Osteocyte (in vitro differentiated cells): Measurements from ENCODE around the gene MTM1. TPM values are rescaled to one million over a fixed set of nuclear protein-coding genes. Genes with fewer than 3 reads are reported as not detected.

Source experiments
- DNase-seq: peaks from one replicate; pipeline ENCODE4 v3.0.0; 2021; ENCODE audit warnings: mixed read lengths; ENCODE audit not compliant: unreplicated experiment; ENCODE audit errors: extremely low spot score
- H3K27ac Mint-ChIP-seq: one replicate; pipeline ENCODE4 v1.8.0; 2021; ENCODE audit warnings: mild to moderate bottlenecking, mixed read lengths; ENCODE audit not compliant: unreplicated experiment
- H3K27me3 Mint-ChIP-seq: one replicate; pipeline ENCODE4 v1.8.0; 2021; ENCODE audit warnings: mixed read lengths; ENCODE audit not compliant: unreplicated experiment
- H3K36me3 Mint-ChIP-seq: one replicate; pipeline ENCODE4 v1.8.0; 2021; ENCODE audit warnings: mixed read lengths; ENCODE audit not compliant: unreplicated experiment
- H3K4me1 Mint-ChIP-seq: one replicate; pipeline ENCODE4 v1.8.0; 2021; ENCODE audit warnings: mixed read lengths; ENCODE audit not compliant: unreplicated experiment
- H3K4me3 Mint-ChIP-seq: one replicate; pipeline ENCODE4 v1.8.0; 2021; ENCODE audit warnings: mild to moderate bottlenecking, moderate library complexity, mixed read lengths; ENCODE audit not compliant: unreplicated experiment
- H3K9me3 Mint-ChIP-seq: one replicate; pipeline ENCODE4 v1.8.0; 2021; ENCODE audit warnings: mixed read lengths; ENCODE audit not compliant: unreplicated experiment
- CTCF ChIP-seq: fragments of 200-600 bp; sonication (generic); IDR thresholded peaks from 2 replicates; pipeline ENCODE4 v1.5.0; 2021; ENCODE audit warnings: antibody characterized with exemption, mild to moderate bottlenecking, moderate library complexity
- total RNA-seq: library from RNA; stranded (reverse); gene quantifications from 2 replicates; pipeline ENCODE4 v1.2.1, GENCODE V29; 2021

The MTM1 gene
- total RNA-seq, 1 donor from 2014 or later: 10.2 TPM

GRCh38 chrX:150680974-150681373 lies 112.6 kb downstream of the MTM1 start:
- H3K9me3 Mint-ChIP-seq: peaks cover 9% of the 10 kb centered on the region
- no peak overlapping the region for H3K27ac Mint-ChIP-seq
- H3K27me3 Mint-ChIP-seq: no peaks in the 10 kb centered on the region
- TF ChIP-seq CTCF: peak; percentile 58
- no peaks in the 10 kb centered on the region for H3K36me3 Mint-ChIP-seq
- peaks cover 3% of the 10 kb centered on the region for H3K4me1 Mint-ChIP-seq
- DNase-seq: no peak
- no peak overlapping the region for H3K4me3 Mint-ChIP-seq

DNA sequence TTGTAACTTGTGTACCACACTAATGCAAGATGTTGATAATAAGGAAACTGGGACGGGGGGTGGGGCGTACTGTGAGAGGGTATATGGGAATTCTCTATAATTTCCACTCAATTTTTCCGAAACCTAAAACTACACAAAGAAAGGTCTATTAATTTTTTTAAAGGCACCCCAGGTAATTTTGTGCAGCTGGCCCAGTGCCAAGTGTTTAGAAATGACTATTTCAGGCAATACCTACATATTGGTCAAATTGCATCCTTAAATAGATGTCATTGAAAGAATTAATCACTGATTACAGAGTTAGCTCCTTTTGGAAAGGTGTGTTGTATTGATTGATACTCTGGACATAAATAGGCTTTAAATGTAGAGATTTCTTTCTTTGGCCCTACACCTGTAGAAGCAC lies 114.7 kb downstream of the MTM1 start:
- H3K36me3 Mint-ChIP-seq: no peaks in the 10 kb centered on the region
- DNase-seq: no peak
- H3K27me3 Mint-ChIP-seq: no peaks in the 10 kb centered on the region
- H3K4me3 Mint-ChIP-seq: no peak overlapping the region
- H3K9me3 Mint-ChIP-seq: peaks cover 3% of the 10 kb centered on the region
- TF ChIP-seq CTCF: no peak
- H3K27ac Mint-ChIP-seq: no peak overlapping the region
- H3K4me1 Mint-ChIP-seq: no peaks in the 10 kb centered on the region

DNA sequence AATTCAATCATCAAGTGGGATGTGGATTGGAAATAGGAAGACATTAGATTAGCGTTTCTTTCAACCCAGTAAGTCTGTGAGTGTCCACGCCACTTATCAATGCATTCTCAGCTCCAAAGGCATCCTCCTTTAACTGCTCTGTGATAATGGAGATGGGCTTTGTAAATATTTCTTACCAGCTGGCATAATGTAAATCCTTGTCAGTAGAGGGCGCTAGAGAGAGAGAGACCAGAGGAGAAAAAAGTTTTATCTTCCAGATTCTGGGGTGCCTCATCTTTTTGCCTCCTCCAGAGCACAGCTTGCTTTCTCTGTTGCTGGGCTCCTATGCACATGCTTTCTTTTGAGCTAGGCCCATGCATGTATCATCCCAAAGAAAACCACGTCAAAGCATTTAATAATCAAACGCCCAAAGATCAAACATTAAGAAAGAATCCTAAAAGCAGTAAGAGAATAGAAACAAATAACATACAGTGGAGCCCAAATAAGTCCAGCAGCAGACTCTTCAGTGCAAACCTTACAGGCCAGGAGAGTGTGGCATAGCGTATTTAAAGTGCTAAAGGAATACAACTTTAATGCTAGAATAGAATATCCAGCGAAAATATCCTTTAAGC lies 115.2 kb downstream of the MTM1 start:
- Mint-ChIP-seq H3K27me3 (no peaks in the 10 kb centered on the region), H3K4me1 (no peaks in the 10 kb centered on the region), H3K36me3 (no peaks in the 10 kb centered on the region), H3K9me3 (peaks cover 3% of the 10 kb centered on the region), H3K4me3 (no peak overlapping the region), H3K27ac (no peak overlapping the region)
- DNase-seq: no peak
- TF ChIP-seq CTCF: peak; percentile 60

GRCh38 chrX:150688911-150689451 lies 120.6 kb downstream of the MTM1 start:
- TF ChIP-seq CTCF: no peak
- Mint-ChIP-seq H3K9me3 (peaks cover 12% of the 10 kb centered on the region), H3K27me3 (no peaks in the 10 kb centered on the region), H3K4me1 (peaks cover 16% of the 10 kb centered on the region), H3K4me3 (no peak overlapping the region), H3K27ac (peak overlapping the region; percentile 63), H3K36me3 (no peaks in the 10 kb centered on the region)
- DNase-seq: no peak

GRCh38 chrX:150690126-150690525 lies 121.7 kb downstream of the MTM1 start:
- DNase-seq: no peak
- H3K4me3 Mint-ChIP-seq: no peak overlapping the region
- peaks cover 12% of the 10 kb centered on the region for H3K9me3 Mint-ChIP-seq

More at GRCh38 chrX:150690126-150690525, 121.7 kb downstream of the MTM1 start:
- H3K36me3 Mint-ChIP-seq: no peaks in the 10 kb centered on the region
- H3K27me3 Mint-ChIP-seq: no peaks in the 10 kb centered on the region
- peaks cover 21% of the 10 kb centered on the region for H3K4me1 Mint-ChIP-seq
- H3K27ac Mint-ChIP-seq: no peak overlapping the region
- TF ChIP-seq CTCF: no peak
